SH-SY5Y (cell line): ENCODE data around the gene PCDHGC5.

Experiments used
- GATA2 ChIP-seq: IDR thresholded peaks from 2 replicates; pipeline ENCODE4 v1.6.1; 2011; ENCODE audit warnings: mild to moderate bottlenecking, low read depth, low read length
- GATA3 ChIP-seq: IDR thresholded peaks from 2 replicates; pipeline ENCODE4 v1.6.1; 2011; ENCODE audit warnings: low read depth, mild to moderate bottlenecking, low read length, moderate library complexity

Gene PCDHGC5

GRCh38 chr5:141524604-141525597 lies 36.0 kb downstream of the PCDHGC5 start:
- TF ChIP-seq GATA2, result no peak
- no peak for TF ChIP-seq GATA3

GRCh38 chr5:141525653-141526052 lies 36.8 kb downstream of the PCDHGC5 start:
- TF ChIP-seq GATA3 (no peak), GATA2 (no peak)

GRCh38 chr5:141527426-141527825 lies 38.5 kb downstream of the PCDHGC5 start:
- no peak for TF ChIP-seq GATA2
- no peak for TF ChIP-seq GATA3

- TF ChIP-seq GATA3, result no peak
- no peak for TF ChIP-seq GATA2
Measured at GRCh38 chr5:141528291-141528984, 39.6 kb downstream of the PCDHGC5 start.

- TF ChIP-seq GATA2 (no peak), GATA3 (no peak)
Measured at GRCh38 chr5:141529002-141529401, 40.1 kb downstream of the PCDHGC5 start.

GRCh38 chr5:141529873-141530272 lies 41.0 kb downstream of the PCDHGC5 start:
- TF ChIP-seq GATA3 (no peak), GATA2 (no peak)

GRCh38 chr5:141532726-141533125 lies 43.8 kb downstream of the PCDHGC5 start:
- TF ChIP-seq GATA3 (no peak), GATA2 (no peak)

GRCh38 chr5:141533897-141534296 lies 45.0 kb downstream of the PCDHGC5 start:
- no peak for TF ChIP-seq GATA2
- no peak for TF ChIP-seq GATA3

GRCh38 chr5:141534492-141535213 lies 45.8 kb downstream of the PCDHGC5 start:
- TF ChIP-seq GATA3 (peak; percentile 57; the same call in 1 of the 2 replicates), GATA2 (peak; percentile 44; the same call in 1 of the 2 replicates)
